HEK293 (cell line): ENCODE measurements around the gene CIZ1.

Experiments
- SCRT1 ChIP-seq: fragments of 450-650 bp; formaldehyde crosslinking; IDR thresholded peaks from 2 replicates; pipeline ENCODE4 v1.5.1; 2016; ENCODE audit warnings: missing biosample characterization, missing genetic modification characterization, borderline replicate concordance
- ZNF175 ChIP-seq: fragments of 450-650 bp; formaldehyde crosslinking; IDR thresholded peaks from 2 replicates; pipeline ENCODE4 v1.5.1; 2016; ENCODE audit warnings: missing biosample characterization, missing genetic modification characterization
- ZNF350 ChIP-seq: fragments of 450-650 bp; formaldehyde crosslinking; IDR thresholded peaks from 2 replicates; pipeline ENCODE4 v1.5.0; 2017; ENCODE audit warnings: missing biosample characterization, mild to moderate bottlenecking, missing genetic modification characterization
- ZNF560 ChIP-seq: fragments of 450-650 bp; formaldehyde crosslinking; IDR thresholded peaks from 2 replicates; pipeline ENCODE4 v1.5.1; 2017; ENCODE audit warnings: missing biosample characterization, missing genetic modification characterization, borderline replicate concordance
- ZNF670 ChIP-seq: fragments of 450-650 bp; formaldehyde crosslinking; IDR thresholded peaks from 2 replicates; pipeline ENCODE4 v1.5.1; 2016; ENCODE audit warnings: missing biosample characterization, missing genetic modification characterization, low read depth
- TF ChIP-seq, protein P1 (sequence below): fragments of 450-650 bp; formaldehyde crosslinking; IDR thresholded peaks from 2 replicates; pipeline ENCODE4 v1.5.1; 2016; ENCODE audit warnings: missing biosample characterization, missing genetic modification characterization

DNA sequence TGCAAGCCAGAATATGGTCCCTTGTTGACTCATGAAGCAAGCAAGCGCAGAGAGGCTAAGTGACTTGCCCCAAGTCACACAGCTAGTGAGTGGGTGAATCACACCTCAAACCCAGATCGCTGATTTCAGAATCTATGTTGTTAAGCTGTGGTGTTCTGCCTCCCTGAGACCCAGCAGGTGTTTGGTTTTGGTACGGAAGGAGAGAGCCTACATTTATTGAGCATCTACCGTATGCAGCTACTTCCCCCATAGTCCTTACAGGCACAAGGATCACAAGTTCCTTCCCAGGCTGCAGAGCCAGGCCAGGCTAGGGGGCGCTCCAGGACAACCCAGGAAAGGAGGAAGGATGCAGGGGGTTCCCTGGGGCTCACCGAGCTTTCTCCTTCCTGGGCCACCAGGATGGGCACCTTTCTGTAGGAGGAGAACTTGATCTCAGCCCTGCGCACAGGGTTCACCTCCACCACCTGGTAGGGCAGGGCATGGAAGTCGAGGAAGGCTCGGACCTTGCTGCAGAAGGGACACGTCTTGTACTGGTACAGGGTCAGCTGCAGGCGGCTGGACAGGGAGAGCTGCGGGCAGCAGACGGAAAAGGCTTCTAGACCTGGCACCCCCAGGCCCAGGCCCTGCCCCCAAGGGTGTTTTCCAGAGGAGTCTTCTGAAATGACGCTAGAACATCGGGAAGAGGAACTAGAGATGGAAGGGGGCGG, 66.3 kb downstream of the CIZ1 start:
- TF ChIP-seq, protein P1, sequence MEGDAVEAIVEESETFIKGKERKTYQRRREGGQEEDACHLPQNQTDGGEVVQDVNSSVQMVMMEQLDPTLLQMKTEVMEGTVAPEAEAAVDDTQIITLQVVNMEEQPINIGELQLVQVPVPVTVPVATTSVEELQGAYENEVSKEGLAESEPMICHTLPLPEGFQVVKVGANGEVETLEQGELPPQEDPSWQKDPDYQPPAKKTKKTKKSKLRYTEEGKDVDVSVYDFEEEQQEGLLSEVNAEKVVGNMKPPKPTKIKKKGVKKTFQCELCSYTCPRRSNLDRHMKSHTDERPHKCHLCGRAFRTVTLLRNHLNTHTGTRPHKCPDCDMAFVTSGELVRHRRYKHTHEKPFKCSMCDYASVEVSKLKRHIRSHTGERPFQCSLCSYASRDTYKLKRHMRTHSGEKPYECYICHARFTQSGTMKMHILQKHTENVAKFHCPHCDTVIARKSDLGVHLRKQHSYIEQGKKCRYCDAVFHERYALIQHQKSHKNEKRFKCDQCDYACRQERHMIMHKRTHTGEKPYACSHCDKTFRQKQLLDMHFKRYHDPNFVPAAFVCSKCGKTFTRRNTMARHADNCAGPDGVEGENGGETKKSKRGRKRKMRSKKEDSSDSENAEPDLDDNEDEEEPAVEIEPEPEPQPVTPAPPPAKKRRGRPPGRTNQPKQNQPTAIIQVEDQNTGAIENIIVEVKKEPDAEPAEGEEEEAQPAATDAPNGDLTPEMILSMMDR (tag by site-specific recombination), result peak; percentile 58
- TF ChIP-seq SCRT1 (tag by site-specific recombination), result no peak
- no peak for TF ChIP-seq ZNF350 (tag by site-specific recombination)
- TF ChIP-seq ZNF560 (tag by site-specific recombination), result no peak
- TF ChIP-seq ZNF670 (tag by site-specific recombination), result no peak
- TF ChIP-seq ZNF175, result no peak
